Endothelial cell of umbilical vein (primary cell): ENCODE measurements around the gene KCNK13.

Experiments
- EZH2 ChIP-seq: IDR thresholded peaks from 2 replicates; pipeline ENCODE4 v1.6.1; 2012; ENCODE audit warnings: borderline replicate concordance, low read depth, mild to moderate bottlenecking, moderate library complexity, low read length, inconsistent platforms; ENCODE audit not compliant: severe bottlenecking
- JUN ChIP-seq: IDR thresholded peaks from 2 replicates; pipeline ENCODE4 v1.6.1; 2011; ENCODE audit warnings: borderline replicate concordance, low read depth; ENCODE audit not compliant: insufficient read length, insufficient read depth
- MYC ChIP-seq: IDR thresholded peaks from one replicate; pipeline ENCODE4 v1.6.1; 2011; ENCODE audit warnings: mild to moderate bottlenecking, low read depth, low read length
- POLR2A ChIP-seq: IDR thresholded peaks from 2 replicates; pipeline ENCODE4 v1.6.1; 2012; ENCODE audit warnings: low read depth, mild to moderate bottlenecking, control low read depth, low read length
- POLR2AphosphoS5 ChIP-seq: IDR thresholded peaks from 2 replicates; pipeline ENCODE4 v1.6.1; 2012; ENCODE audit warnings: low read depth, mild to moderate bottlenecking, control low read depth, low read length, moderate library complexity; ENCODE audit not compliant: insufficient read depth
- TF ChIP-seq, protein P1 (sequence below), 2 donors: IDR thresholded peaks; 1 replicate in 1 of 2; 2 replicates in 1 of 2; pipeline ENCODE4 v1.5.1; 2011; ENCODE audit warnings: low read length in 2 of 2, mild to moderate bottlenecking in 2 of 2, moderate library complexity in 2 of 2, control low read depth in 1 of 2, inconsistent platforms in 1 of 2, low read depth in 1 of 2; ENCODE audit not compliant: insufficient read depth in 1 of 2; ENCODE audit errors: extremely low read depth in 1 of 2
- TF ChIP-seq, protein P2 (sequence below): IDR thresholded peaks from 2 replicates; pipeline ENCODE4 v1.6.1; 2011; ENCODE audit not compliant: insufficient read depth, insufficient read length

- no peak for TF ChIP-seq EZH2
- TF ChIP-seq, protein P1, sequence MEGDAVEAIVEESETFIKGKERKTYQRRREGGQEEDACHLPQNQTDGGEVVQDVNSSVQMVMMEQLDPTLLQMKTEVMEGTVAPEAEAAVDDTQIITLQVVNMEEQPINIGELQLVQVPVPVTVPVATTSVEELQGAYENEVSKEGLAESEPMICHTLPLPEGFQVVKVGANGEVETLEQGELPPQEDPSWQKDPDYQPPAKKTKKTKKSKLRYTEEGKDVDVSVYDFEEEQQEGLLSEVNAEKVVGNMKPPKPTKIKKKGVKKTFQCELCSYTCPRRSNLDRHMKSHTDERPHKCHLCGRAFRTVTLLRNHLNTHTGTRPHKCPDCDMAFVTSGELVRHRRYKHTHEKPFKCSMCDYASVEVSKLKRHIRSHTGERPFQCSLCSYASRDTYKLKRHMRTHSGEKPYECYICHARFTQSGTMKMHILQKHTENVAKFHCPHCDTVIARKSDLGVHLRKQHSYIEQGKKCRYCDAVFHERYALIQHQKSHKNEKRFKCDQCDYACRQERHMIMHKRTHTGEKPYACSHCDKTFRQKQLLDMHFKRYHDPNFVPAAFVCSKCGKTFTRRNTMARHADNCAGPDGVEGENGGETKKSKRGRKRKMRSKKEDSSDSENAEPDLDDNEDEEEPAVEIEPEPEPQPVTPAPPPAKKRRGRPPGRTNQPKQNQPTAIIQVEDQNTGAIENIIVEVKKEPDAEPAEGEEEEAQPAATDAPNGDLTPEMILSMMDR (IDR thresholded peaks at IDR 0.05; ENCODE audit: extremely low read depth in 1 of 2, insufficient read depth in 1 of 2, low read depth in 1 of 2, low read length in 2 of 2): no peak
- no peak for TF ChIP-seq POLR2A
- no peak for TF ChIP-seq POLR2AphosphoS5
- no peak for TF ChIP-seq MYC
- no peak for TF ChIP-seq JUN
- TF ChIP-seq, protein P2, sequence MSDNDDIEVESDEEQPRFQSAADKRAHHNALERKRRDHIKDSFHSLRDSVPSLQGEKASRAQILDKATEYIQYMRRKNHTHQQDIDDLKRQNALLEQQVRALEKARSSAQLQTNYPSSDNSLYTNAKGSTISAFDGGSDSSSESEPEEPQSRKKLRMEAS: no peak
Measured at GRCh38 chr14:90024910-90025309, 36.9 kb upstream of the KCNK13 start.
